ENCODE data around the gene RAB22A. TPM values are rescaled to one million over a fixed set of nuclear protein-coding genes. Genes with fewer than 3 reads are reported as not detected.

The RAB22A gene
- total and polyA plus RNA-seq, 4 donors, result 21.6 to 32.2 (median 23.4) TPM

DNA sequence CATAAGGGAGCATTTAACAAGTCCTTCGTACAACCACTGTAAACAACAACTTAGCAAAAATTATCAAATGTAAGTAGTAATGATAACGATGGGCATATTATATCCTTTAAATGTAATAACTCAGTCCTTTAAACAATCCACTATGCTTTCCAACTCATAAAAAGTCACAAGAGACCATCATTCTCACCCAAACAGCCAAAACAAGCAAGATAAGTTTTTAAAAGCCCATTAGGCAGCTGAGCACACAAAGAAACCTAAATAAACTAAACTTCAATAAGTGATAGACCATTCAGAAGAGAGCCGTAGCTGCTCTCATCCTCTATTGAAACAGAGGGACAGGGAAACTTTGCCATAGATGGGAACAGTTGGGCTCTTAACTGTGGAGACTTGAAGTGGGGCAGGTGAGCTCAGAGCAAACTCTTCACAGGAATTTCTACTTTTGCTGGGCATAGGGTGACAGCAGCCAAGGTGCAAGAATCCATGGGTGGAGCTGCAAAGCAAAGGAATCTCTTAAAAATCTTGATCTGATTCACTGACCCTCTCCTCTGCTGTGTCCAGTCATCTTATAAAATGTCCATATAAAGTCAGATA, 22.5 kb downstream of the RAB22A start:
- no peak for DNase-seq (ENCODE audit: low read depth in 4 of 6, low spot score in 6 of 6)
- Histone ChIP-seq H3K4me1 (ENCODE audit: control insufficient read depth, insufficient read depth, low read length) (no peaks in the 10 kb centered on the region), H3K9me3 (ENCODE audit: control insufficient read depth, insufficient read depth, low read length) (no peaks in the 10 kb centered on the region), H3K27ac (ENCODE audit: low read depth, low read length) (no peak overlapping the region), H3K36me3 (ENCODE audit: control insufficient read depth, insufficient read depth, low read length) (no peaks in the 10 kb centered on the region), H3K4me3 (ENCODE audit: low read depth, low read length) (no peak overlapping the region), H3K27me3 (ENCODE audit: control insufficient read depth, insufficient read depth, low read length) (no peaks in the 10 kb centered on the region)
- 67% methylated on average over 1 of the region's 3 CpGs for WGBS (ENCODE audit: insufficient coverage)

DNA sequence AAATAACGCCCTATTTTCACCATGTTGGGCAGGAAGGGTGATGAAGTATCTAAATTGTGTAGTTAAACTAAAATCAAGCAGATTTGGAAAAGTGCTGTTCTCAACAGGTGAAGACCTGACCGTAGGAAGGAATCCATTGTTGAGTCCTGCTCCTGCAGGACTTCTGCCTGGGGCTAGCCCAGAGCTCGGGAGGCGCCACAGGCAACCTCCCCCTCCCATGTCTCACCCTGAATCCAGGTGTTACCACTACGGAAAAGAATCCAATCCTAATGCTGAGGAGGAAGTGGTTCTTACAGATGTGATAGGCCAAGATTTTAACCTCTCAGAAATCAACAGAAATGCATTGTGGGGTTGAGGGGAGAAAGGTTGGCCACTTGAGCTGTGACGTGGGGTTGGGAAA, 30.2 kb downstream of the RAB22A start:
- no peaks in the 10 kb centered on the region for H3K27me3 ChIP-seq (ENCODE audit: control insufficient read depth, insufficient read depth, low read length)
- no peaks in the 10 kb centered on the region for H3K36me3 ChIP-seq (ENCODE audit: control insufficient read depth, insufficient read depth, low read length)
- H3K9me3 ChIP-seq (ENCODE audit: control insufficient read depth, insufficient read depth, low read length), result no peaks in the 10 kb centered on the region
- H3K27ac ChIP-seq (ENCODE audit: low read depth, low read length), result no peak overlapping the region
- WGBS (ENCODE audit: insufficient coverage), result 100% methylated on average over 1 of the region's 6 CpGs
- DNase-seq (ENCODE audit: low read depth in 4 of 6, low spot score in 6 of 6), result no peak
- no peaks in the 10 kb centered on the region for H3K4me1 ChIP-seq (ENCODE audit: control insufficient read depth, insufficient read depth, low read length)
- no peak overlapping the region for H3K4me3 ChIP-seq (ENCODE audit: low read depth, low read length)

DNA sequence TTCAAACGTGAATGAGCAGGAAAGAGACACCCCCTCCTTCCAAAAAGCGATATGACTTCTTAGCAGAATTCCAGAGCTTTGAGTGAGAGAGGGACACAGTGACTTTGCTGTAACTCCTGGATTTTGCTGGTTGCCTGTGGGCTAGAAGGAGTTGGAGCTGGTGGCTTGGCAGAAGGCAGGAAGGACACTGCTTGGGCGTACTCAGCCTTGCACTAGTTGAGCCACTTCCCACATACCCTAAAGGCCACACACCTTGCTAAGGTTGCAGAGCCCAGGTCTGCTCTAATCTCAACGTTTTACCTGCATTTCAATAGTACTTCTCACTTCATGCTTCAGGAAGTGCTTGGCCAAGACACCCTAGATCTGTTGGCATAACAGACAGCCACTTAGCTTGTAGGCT, 30.6 kb downstream of the RAB22A start:
- H3K27me3 ChIP-seq (ENCODE audit: control insufficient read depth, insufficient read depth, low read length), result no peaks in the 10 kb centered on the region
- no peak overlapping the region for H3K27ac ChIP-seq (ENCODE audit: low read depth, low read length)
- H3K4me3 ChIP-seq (ENCODE audit: low read depth, low read length), result no peak overlapping the region
- H3K4me1 ChIP-seq (ENCODE audit: control insufficient read depth, insufficient read depth, low read length), result no peaks in the 10 kb centered on the region
- H3K36me3 ChIP-seq (ENCODE audit: control insufficient read depth, insufficient read depth, low read length), result no peaks in the 10 kb centered on the region
- H3K9me3 ChIP-seq (ENCODE audit: control insufficient read depth, insufficient read depth, low read length), result no peaks in the 10 kb centered on the region
- DNase-seq (ENCODE audit: low read depth in 4 of 6, low spot score in 6 of 6), result no peak
- no CpG with 5 or more reads among the region's 4 CpGs for WGBS (ENCODE audit: insufficient coverage)

DNA sequence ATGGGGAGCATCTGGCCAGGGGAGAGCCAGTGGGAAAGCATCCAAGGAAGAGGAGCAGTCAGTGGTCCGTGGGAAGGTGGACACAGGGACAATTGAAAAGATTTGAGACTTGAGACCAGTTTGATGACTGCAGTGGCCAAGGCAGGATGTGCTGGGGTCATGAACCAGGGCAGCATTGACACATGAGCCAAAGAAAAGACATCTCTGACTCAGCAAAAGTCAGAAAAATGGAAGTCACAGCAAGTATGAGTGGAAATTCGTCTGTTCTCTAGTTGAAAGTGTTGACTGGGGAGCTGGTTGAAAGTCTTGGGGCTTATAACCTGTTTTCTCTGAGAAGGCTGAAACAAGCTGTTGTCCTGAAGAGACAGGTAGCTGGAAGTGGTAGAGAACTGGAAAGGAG, 31.3 kb downstream of the RAB22A start:
- WGBS (ENCODE audit: insufficient coverage), result 98% methylated on average over 2 of the region's 2 CpGs
- Histone ChIP-seq H3K27ac (ENCODE audit: low read depth, low read length) (no peak overlapping the region), H3K27me3 (ENCODE audit: control insufficient read depth, insufficient read depth, low read length) (no peaks in the 10 kb centered on the region)

DNA sequence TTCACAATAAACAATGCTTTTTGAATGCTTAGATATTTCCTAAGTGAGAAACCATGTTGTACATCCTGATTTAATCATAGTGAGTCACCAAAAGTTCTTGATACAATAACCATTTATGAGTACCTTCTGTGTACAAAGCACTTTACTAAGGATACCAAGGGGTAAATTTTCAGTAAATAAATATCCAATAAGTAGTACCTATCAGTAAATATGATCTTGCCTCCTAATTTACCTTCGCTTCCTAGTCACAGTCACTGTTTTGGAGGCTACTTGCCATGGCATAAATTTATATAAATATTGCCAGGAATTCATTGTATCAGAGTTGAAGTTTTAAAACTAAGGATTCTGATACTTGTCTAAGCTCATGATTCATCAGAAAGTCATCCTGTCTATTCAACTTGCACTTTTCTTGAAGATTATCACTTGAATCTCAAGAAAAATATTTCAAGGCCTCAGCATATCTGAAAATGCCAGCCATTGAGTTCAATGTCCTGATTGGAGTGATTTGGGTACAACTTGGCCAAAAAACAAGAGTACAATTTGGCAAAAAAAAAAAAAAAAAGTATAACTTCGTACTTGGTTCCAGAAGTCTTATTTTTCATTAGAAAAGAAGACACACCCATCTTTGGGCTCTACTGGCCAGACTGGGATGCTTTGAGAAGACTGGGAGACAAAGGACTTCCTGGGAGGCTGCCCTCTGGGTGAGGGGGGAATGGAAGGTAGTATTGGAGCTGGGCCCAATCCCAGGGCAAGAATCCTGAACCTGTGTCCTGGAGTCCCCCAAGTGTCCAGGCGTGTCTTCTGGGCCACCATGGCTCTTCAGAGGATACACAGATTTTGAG, 32.8 kb downstream of the RAB22A start:
- DNase-seq (ENCODE audit: low read depth in 4 of 6, low spot score in 6 of 6), result no peak
- H3K4me1 ChIP-seq (ENCODE audit: control insufficient read depth, insufficient read depth, low read length), result no peaks in the 10 kb centered on the region
- H3K36me3 ChIP-seq (ENCODE audit: control insufficient read depth, insufficient read depth, low read length), result peaks cover 11% of the 10 kb centered on the region
- no peaks in the 10 kb centered on the region for H3K27me3 ChIP-seq (ENCODE audit: control insufficient read depth, insufficient read depth, low read length)
- 100% methylated on average over 1 of the region's 3 CpGs for WGBS (ENCODE audit: insufficient coverage)
- no peak overlapping the region for H3K27ac ChIP-seq (ENCODE audit: low read depth, low read length)
- H3K9me3 ChIP-seq (ENCODE audit: control insufficient read depth, insufficient read depth, low read length), result no peaks in the 10 kb centered on the region
- H3K4me3 ChIP-seq (ENCODE audit: low read depth, low read length), result no peak overlapping the region

More for the DNA sequence above, 31.3 kb downstream of the RAB22A start:
- Histone ChIP-seq H3K36me3 (ENCODE audit: control insufficient read depth, insufficient read depth, low read length) (peaks cover 7% of the 10 kb centered on the region), H3K4me3 (ENCODE audit: low read depth, low read length) (no peak overlapping the region), H3K4me1 (ENCODE audit: control insufficient read depth, insufficient read depth, low read length) (no peaks in the 10 kb centered on the region), H3K9me3 (ENCODE audit: control insufficient read depth, insufficient read depth, low read length) (no peaks in the 10 kb centered on the region)
- DNase-seq (ENCODE audit: low read depth in 4 of 6, low spot score in 6 of 6), result no peak

DNA sequence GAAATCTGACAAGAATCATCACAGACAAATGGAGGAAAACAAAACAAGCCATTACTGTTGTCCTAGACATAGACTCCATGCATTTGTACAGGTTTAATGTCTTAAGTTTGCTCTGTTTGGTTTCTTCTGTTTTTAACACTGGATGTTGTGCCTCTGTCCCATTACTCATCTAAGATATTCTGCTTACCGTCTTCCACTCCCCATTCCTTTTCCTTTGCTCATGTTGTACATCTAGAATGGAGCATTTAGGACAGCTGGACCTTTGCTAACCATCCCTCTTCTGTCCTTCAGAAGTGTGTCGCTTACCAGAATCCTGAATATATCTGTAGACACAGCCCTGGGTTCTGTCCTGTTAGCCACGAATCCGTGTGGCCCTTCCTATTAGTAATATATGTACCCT, 35.2 kb downstream of the RAB22A start:
- DNase-seq (ENCODE audit: low read depth in 4 of 6, low spot score in 6 of 6), result no peak

DNA sequence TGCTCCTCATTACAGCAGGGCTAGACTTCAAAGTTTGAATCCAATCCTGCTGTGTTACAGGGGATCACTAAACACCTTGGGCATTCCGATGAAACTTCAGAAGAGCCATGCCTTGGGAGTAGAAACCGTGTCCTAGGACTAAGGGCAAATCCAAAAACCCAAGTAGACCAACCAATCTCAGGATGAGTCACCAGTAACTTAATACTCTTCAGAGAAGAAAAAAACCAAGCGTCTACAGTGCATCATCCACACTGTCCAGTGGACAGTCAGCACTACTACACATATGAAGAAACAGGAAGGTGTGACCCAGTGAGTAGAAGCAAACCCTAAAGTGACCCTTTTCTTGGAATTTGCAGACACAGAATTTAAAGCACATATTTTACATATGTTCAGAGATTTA, 40.1 kb downstream of the RAB22A start:
- Histone ChIP-seq H3K36me3 (ENCODE audit: control insufficient read depth, insufficient read depth, low read length) (peaks cover 11% of the 10 kb centered on the region), H3K27me3 (ENCODE audit: control insufficient read depth, insufficient read depth, low read length) (no peaks in the 10 kb centered on the region), H3K27ac (ENCODE audit: low read depth, low read length) (no peak overlapping the region), H3K4me3 (ENCODE audit: low read depth, low read length) (no peak overlapping the region), H3K9me3 (ENCODE audit: control insufficient read depth, insufficient read depth, low read length) (no peaks in the 10 kb centered on the region), H3K4me1 (ENCODE audit: control insufficient read depth, insufficient read depth, low read length) (no peaks in the 10 kb centered on the region)
- no peak for DNase-seq (ENCODE audit: low read depth in 4 of 6, low spot score in 6 of 6)
- WGBS (ENCODE audit: insufficient coverage), result 100% methylated on average over 3 of the region's 3 CpGs

More for the DNA sequence above, 35.2 kb downstream of the RAB22A start:
- H3K36me3 ChIP-seq (ENCODE audit: control insufficient read depth, insufficient read depth, low read length), result peaks cover 11% of the 10 kb centered on the region
- H3K4me1 ChIP-seq (ENCODE audit: control insufficient read depth, insufficient read depth, low read length), result no peaks in the 10 kb centered on the region
- H3K9me3 ChIP-seq (ENCODE audit: control insufficient read depth, insufficient read depth, low read length), result no peaks in the 10 kb centered on the region
- no peak overlapping the region for H3K27ac ChIP-seq (ENCODE audit: low read depth, low read length)
- 90% methylated on average over 1 of the region's 4 CpGs for WGBS (ENCODE audit: insufficient coverage)
- no peaks in the 10 kb centered on the region for H3K27me3 ChIP-seq (ENCODE audit: control insufficient read depth, insufficient read depth, low read length)
- H3K4me3 ChIP-seq (ENCODE audit: low read depth, low read length), result no peak overlapping the region

DNA sequence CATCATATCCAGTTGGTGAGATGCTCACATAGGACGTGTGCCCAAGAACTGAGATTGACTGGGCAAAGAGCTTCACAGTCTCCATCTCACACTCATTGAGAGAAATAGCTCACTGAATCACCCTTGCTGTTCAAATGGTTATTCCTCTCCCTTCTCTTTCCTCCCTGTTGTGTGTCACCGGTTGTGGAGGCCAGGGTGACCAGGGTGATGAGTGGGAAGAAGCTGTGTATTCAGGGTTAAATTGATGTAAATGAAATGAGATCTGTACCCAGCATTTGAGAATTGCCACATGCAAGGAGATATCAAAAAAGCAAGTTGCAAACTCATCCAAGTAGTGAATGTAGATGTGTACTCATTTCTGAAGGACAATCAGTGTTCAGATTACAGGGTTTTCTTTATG, 43.0 kb downstream of the RAB22A start:
- no peaks in the 10 kb centered on the region for H3K9me3 ChIP-seq (ENCODE audit: control insufficient read depth, insufficient read depth, low read length)
- no peak overlapping the region for H3K4me3 ChIP-seq (ENCODE audit: low read depth, low read length)
- H3K4me1 ChIP-seq (ENCODE audit: control insufficient read depth, insufficient read depth, low read length), result no peaks in the 10 kb centered on the region
- no CpG with 5 or more reads among the region's 2 CpGs for WGBS (ENCODE audit: insufficient coverage)
- no peaks in the 10 kb centered on the region for H3K27me3 ChIP-seq (ENCODE audit: control insufficient read depth, insufficient read depth, low read length)
- DNase-seq (ENCODE audit: low read depth in 4 of 6, low spot score in 6 of 6), result no peak
- no peak overlapping the region for H3K27ac ChIP-seq (ENCODE audit: low read depth, low read length)
- H3K36me3 ChIP-seq (ENCODE audit: control insufficient read depth, insufficient read depth, low read length), result peaks cover 10% of the 10 kb centered on the region

DNA sequence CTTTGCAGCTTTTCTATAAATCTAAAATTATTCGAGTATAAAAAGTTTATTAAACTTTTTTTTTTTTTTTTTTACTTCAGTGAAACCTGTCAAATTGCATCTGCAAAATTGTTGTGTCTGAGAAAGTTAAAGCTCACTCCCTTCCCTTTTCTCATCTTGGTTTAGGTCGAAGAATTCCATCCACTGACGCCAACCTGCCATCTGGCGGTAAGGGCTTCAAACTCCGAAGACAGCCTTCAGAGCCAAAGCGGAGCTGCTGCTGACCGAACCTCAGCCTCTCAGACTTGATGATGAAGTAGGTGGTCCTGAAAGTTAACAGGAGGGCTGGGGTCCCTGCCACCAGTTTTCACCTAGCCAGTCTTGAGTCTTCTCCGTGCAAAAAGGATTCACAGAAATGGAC, 49.9 kb downstream of the RAB22A start:
- peak in 2 of 6 donors; percentile 7 to 32 for DNase-seq (ENCODE audit: low read depth in 4 of 6, low spot score in 6 of 6)
- Histone ChIP-seq H3K27ac (ENCODE audit: low read depth, low read length) (no peak overlapping the region), H3K36me3 (ENCODE audit: control insufficient read depth, insufficient read depth, low read length) (peaks cover 13% of the 10 kb centered on the region), H3K4me3 (ENCODE audit: low read depth, low read length) (no peak overlapping the region), H3K9me3 (ENCODE audit: control insufficient read depth, insufficient read depth, low read length) (no peaks in the 10 kb centered on the region), H3K27me3 (ENCODE audit: control insufficient read depth, insufficient read depth, low read length) (no peaks in the 10 kb centered on the region), H3K4me1 (ENCODE audit: control insufficient read depth, insufficient read depth, low read length) (no peaks in the 10 kb centered on the region)
- WGBS (ENCODE audit: insufficient coverage), result 72% methylated on average over 7 of the region's 8 CpGs

DNA sequence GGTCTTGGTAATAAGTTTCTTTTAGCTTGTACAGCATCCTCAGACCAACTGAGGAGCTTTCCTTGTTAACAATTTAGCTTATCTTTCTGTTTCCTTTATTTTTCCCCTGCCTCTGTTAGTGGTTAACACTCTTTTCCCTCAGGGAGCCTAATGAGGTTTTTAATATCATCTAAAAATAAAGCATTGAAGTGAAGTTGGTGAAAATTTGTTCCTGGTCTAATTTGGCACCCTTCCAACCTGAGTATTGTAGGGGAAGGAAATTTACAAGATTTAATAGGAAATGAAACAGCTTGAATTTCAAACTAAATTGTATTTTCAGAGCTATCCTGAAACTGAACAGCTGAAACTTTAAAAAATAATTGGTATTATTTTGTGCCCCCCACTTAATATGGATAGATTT, 51.4 kb downstream of the RAB22A start:
- H3K36me3 ChIP-seq (ENCODE audit: control insufficient read depth, insufficient read depth, low read length), result peaks cover 3% of the 10 kb centered on the region
- peaks cover 5% of the 10 kb centered on the region for H3K4me1 ChIP-seq (ENCODE audit: control insufficient read depth, insufficient read depth, low read length)
- H3K4me3 ChIP-seq (ENCODE audit: low read depth, low read length), result no peak overlapping the region
- H3K27ac ChIP-seq (ENCODE audit: low read depth, low read length), result no peak overlapping the region
- H3K27me3 ChIP-seq (ENCODE audit: control insufficient read depth, insufficient read depth, low read length), result no peaks in the 10 kb centered on the region
- H3K9me3 ChIP-seq (ENCODE audit: control insufficient read depth, insufficient read depth, low read length), result no peaks in the 10 kb centered on the region
- peak in 2 of 6 donors; percentile 7 to 92 for DNase-seq (ENCODE audit: low read depth in 4 of 6, low spot score in 6 of 6)

All from spinal cord (tissue), 10 donors.